Measurements from ENCODE around the gene TMEM120B. TPM values are rescaled to one million over a fixed set of nuclear protein-coding genes. Genes with fewer than 3 reads are reported as not detected.

Gene TMEM120B
- total and polyA plus RNA-seq, 2 of the 13 experiments (the other 11 are each of a cell fraction or from before 2014, with no cell fraction given): 7.1 to 12.9 TPM

GRCh38 chr12:121804417-121805111, 92.0 kb downstream of the TMEM120B start (continued):
- peak; percentile 11; the same call in 1 of the 2 replicates for TF ChIP-seq MYC (CRISPR knock-in tag; IDR thresholded peaks at IDR 0.05; ENCODE audit: borderline replicate concordance)
- no peak for TF ChIP-seq DZIP1 (CRISPR knock-in tag; IDR thresholded peaks at IDR 0.05)
- TF ChIP-seq BORCS8-MEF2B (CRISPR knock-in tag; IDR thresholded peaks at IDR 0.05): no peak
- TF ChIP-seq ZFP62 (CRISPR knock-in tag; IDR thresholded peaks at IDR 0.05): no peak
- TF ChIP-seq ZNF780A (CRISPR knock-in tag; IDR thresholded peaks at IDR 0.05): no peak
- TF ChIP-seq HNF1A (IDR thresholded peaks at IDR 0.05; ENCODE audit: low read depth): peak; percentile 60
- peak; percentile 78 for TF ChIP-seq HNF1A (CRISPR knock-in tag; IDR thresholded peaks at IDR 0.05; ENCODE audit: borderline replicate concordance)
- TF ChIP-seq MBD4 (IDR thresholded peaks at IDR 0.05; ENCODE audit: borderline replicate concordance, low read length): no peak
- no peak for TF ChIP-seq ZNF224 (CRISPR knock-in tag; IDR thresholded peaks at IDR 0.05)
- TF ChIP-seq ZFP1 (CRISPR knock-in tag; IDR thresholded peaks at IDR 0.05): no peak
- TF ChIP-seq ZBTB7B (CRISPR knock-in tag; IDR thresholded peaks at IDR 0.05): 0 out of 2 replicates have a peak, but pooled peaks have one; percentile 33
- TF ChIP-seq RCOR2 (CRISPR knock-in tag; IDR thresholded peaks at IDR 0.05): no peak
- peak; percentile 48 for TF ChIP-seq YY1 (IDR thresholded peaks at IDR 0.05; ENCODE audit: insufficient read depth, insufficient replicate concordance, low read depth, low read length)
- peak; percentile 37; the same call in 1 of the 2 replicates for TF ChIP-seq KDM2A (CRISPR knock-in tag; IDR thresholded peaks at IDR 0.05; ENCODE audit: borderline replicate concordance, low read depth)
- TF ChIP-seq CREBL2 (CRISPR knock-in tag; IDR thresholded peaks at IDR 0.05; ENCODE audit: borderline replicate concordance): no peak
- TF ChIP-seq STAT6 (CRISPR knock-in tag; IDR thresholded peaks at IDR 0.05; ENCODE audit: borderline replicate concordance): no peak
- TF ChIP-seq ETV6 (CRISPR knock-in tag; conservative IDR thresholded peaks at IDR 0.05): no peak
- no peak for TF ChIP-seq STAG1 (CRISPR knock-in tag; IDR thresholded peaks at IDR 0.05)
- peak; percentile 5; the same call in 1 of the 2 replicates for TF ChIP-seq ZFY (CRISPR knock-in tag; IDR thresholded peaks at IDR 0.05)
